Nephron progenitor cell (in vitro differentiated cells): ENCODE measurements around the gene GAPT.

Source experiments
- DNase-seq: peaks from one replicate; pipeline ENCODE4 v3.0.0; 2021
- H3K27ac Mint-ChIP-seq: 2 replicates; pipeline ENCODE4 v1.8.0; 2021; ENCODE audit warnings: mild to moderate bottlenecking, moderate library complexity, mixed read lengths
- H3K27me3 Mint-ChIP-seq: 2 replicates; pipeline ENCODE4 v1.8.0; 2021; ENCODE audit warnings: mild to moderate bottlenecking, low read depth, mixed read lengths; ENCODE audit not compliant: poor library complexity
- H3K36me3 Mint-ChIP-seq: 2 replicates; pipeline ENCODE4 v1.8.0; 2021; ENCODE audit warnings: low read depth, mixed read lengths
- H3K4me1 Mint-ChIP-seq: 2 replicates; pipeline ENCODE4 v1.8.0; 2021; ENCODE audit warnings: mixed read lengths
- H3K4me3 Mint-ChIP-seq: 2 replicates; pipeline ENCODE4 v1.8.0; 2021; ENCODE audit warnings: mild to moderate bottlenecking, moderate library complexity, mixed read lengths
- H3K9me3 Mint-ChIP-seq: 2 replicates; pipeline ENCODE4 v1.8.0; 2021; ENCODE audit warnings: mild to moderate bottlenecking, moderate library complexity, mixed read lengths
- CTCF ChIP-seq: fragments of 200-600 bp; sonication (generic); IDR thresholded peaks from 2 replicates; pipeline ENCODE4 v1.5.0; 2021; ENCODE audit warnings: antibody characterized with exemption

Gene GAPT

DNA sequence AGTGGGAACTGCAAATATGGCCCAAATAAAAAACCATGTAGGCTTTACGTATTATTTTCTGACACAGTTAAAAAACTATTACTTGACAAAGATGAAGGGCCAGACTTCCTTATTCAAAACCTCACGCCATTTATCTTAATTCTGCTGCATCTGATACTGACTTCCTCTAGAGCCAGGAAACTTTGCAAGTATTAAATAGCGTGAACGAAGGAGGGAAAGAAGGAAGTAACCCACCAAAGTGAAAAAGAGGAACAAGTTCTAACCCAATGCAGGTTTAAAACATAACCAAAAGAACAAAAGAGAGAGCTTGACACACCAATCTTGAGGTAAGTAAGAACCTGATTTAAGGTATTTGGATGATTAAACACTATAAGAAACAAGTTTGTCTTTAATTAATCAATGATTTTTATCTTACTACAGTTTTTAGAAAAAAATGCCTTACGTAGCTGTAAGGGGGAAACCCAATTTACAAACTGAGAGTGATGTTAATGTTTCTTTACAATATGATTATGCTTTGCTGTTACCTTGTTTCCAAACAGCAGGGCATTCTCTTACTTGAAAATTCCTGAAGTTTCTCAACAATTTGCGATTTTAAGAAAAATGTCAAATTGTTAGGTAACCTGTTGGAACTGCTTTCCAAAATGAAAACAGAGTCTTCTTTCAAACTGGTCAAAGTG is at the start of gene GAPT:
Gene GAPT (plus strand): TSS at position 220 of the 677 bp plus-strand sequence. CDS start 3,102 bp downstream, outside the sequence.
- H3K27ac Mint-ChIP-seq, result no peak within 1 kb of the TSS
- H3K4me3 Mint-ChIP-seq, result no peak within 1 kb of the TSS
- H3K27me3 Mint-ChIP-seq, result peaks cover 3% of the 10 kb centered on the region
- H3K4me1 Mint-ChIP-seq, result no peaks in the 10 kb centered on the region
- H3K9me3 Mint-ChIP-seq, result no peaks in the 10 kb centered on the region
- DNase-seq, result no peak
- no peaks in the 10 kb centered on the region for H3K36me3 Mint-ChIP-seq
- no peak for TF ChIP-seq CTCF

- Mint-ChIP-seq H3K36me3 (peaks cover 9% of the 10 kb centered on the region), H3K9me3 (peaks cover 16% of the 10 kb centered on the region), H3K27ac (no peak overlapping the region), H3K4me3 (no peak overlapping the region), H3K4me1 (no peaks in the 10 kb centered on the region), H3K27me3 (no peaks in the 10 kb centered on the region)
- no peak for TF ChIP-seq CTCF
- DNase-seq, result no peak
Observed at GRCh38 chr5:58444805-58445204, 46.4 kb upstream of the GAPT start.

- no peaks in the 10 kb centered on the region for H3K4me1 Mint-ChIP-seq
- no peak for TF ChIP-seq CTCF
- DNase-seq, result no peak
- H3K9me3 Mint-ChIP-seq, result peaks cover 16% of the 10 kb centered on the region
- peaks cover 15% of the 10 kb centered on the region for H3K36me3 Mint-ChIP-seq
- no peak overlapping the region for H3K4me3 Mint-ChIP-seq
- H3K27me3 Mint-ChIP-seq, result no peaks in the 10 kb centered on the region
- no peak overlapping the region for H3K27ac Mint-ChIP-seq
Observed at GRCh38 chr5:58446024-58446423, 45.2 kb upstream of the GAPT start.

GRCh38 chr5:58447226-58447625 is 44.0 kb upstream of the GAPT start:
- no peak overlapping the region for H3K27ac Mint-ChIP-seq
- H3K27me3 Mint-ChIP-seq, result no peaks in the 10 kb centered on the region
- no peaks in the 10 kb centered on the region for H3K4me1 Mint-ChIP-seq
- peaks cover 16% of the 10 kb centered on the region for H3K9me3 Mint-ChIP-seq
- H3K4me3 Mint-ChIP-seq, result no peak overlapping the region
- H3K36me3 Mint-ChIP-seq, result peaks cover 24% of the 10 kb centered on the region
- no peak for DNase-seq
- no peak for TF ChIP-seq CTCF

DNA sequence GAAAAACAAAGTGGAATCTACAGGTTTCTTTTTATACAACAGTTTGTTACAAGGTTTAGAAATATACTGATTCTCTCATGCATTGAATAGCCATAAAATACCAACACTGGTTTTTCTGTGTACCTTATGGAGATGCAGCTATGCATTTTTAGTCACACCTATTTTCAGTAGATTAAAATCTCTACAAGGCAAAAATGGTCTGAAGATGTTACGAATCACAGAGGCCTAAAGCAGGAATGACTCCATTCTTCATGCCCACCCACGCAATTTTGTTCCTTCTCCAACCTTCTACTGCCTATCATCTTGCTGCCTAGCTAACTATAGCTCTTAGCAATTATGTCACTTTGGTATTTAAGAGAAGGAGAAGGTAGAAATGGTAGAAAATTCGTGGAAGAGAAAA is 41.2 kb upstream of the GAPT start:
- TF ChIP-seq CTCF, result no peak
- Mint-ChIP-seq H3K27me3 (no peaks in the 10 kb centered on the region), H3K27ac (no peak overlapping the region), H3K4me1 (peaks cover 5% of the 10 kb centered on the region), H3K36me3 (peaks cover 50% of the 10 kb centered on the region), H3K9me3 (peaks cover 16% of the 10 kb centered on the region), H3K4me3 (no peak overlapping the region)
- no peak for DNase-seq
